IMR-90 (cell line): Measurements from ENCODE around the gene MAN1A2. TPM values are rescaled to one million over a fixed set of nuclear protein-coding genes. Genes with fewer than 3 reads are reported as not detected.
A peak's percentile ranks its signal among the peaks of the same experiment; 100 is the strongest.

Experiments used
- ATAC-seq: fragments of 200-7000 bp; cut with Tn5 transposase; 2 replicates; pipeline ENCODE4 v1.9.1; 2020; ENCODE audit warnings: low read depth, mild to moderate bottlenecking, moderate library complexity
- BruUV-seq: library from RNA; stranded (reverse); fragments of 400-500 nt; replicated peaks from 2 replicates; lab custom pipeline; 2021; lab: Mats Ljungman, UMichigan
- CTCF ChIA-PET: fragments of 300-600 bp; formaldehyde crosslinking; extraction: SDS; loops from one replicate; lab custom pipeline; 2021; ENCODE audit warnings: antibody characterized with exemption; lab: Yijun Ruan, JAX
- POLR2A ChIA-PET: fragments of 300-600 bp; sonication (Branson Sonifier 250); formaldehyde crosslinking; loops from one replicate; lab custom pipeline; 2022; ENCODE audit warnings: antibody characterized with exemption; ENCODE audit not compliant: unreplicated experiment; lab: Charles Lee
- DNase-seq: peaks from one replicate; pipeline ENCODE4 v3.0.0; 2013
- H2AFZ ChIP-seq: replicated peaks from 2 replicates; pipeline ENCODE3; 2013; ENCODE audit warnings: low read length, mild to moderate bottlenecking; ENCODE audit not compliant: poor library complexity
- H2AK5ac ChIP-seq: 2 replicates; pipeline ENCODE4 v1.6.1; 2013; ENCODE audit warnings: low read depth, low read length, inconsistent platforms
- H2AK9ac ChIP-seq: replicated peaks from 2 replicates; pipeline ENCODE3; 2013; ENCODE audit warnings: mild to moderate bottlenecking, low read depth, low read length, moderate library complexity; ENCODE audit not compliant: poor library complexity
- H2BK120ac ChIP-seq: 2 replicates; pipeline ENCODE4 v1.6.1; 2013; ENCODE audit warnings: low read depth, low read length, inconsistent platforms
- H2BK15ac ChIP-seq: 3 replicates; pipeline ENCODE4 v1.6.1; 2013; ENCODE audit warnings: low read depth, low read length, inconsistent platforms
- H2BK20ac ChIP-seq: 2 replicates; pipeline ENCODE4 v1.6.1; 2013; ENCODE audit warnings: low read depth, mild to moderate bottlenecking, inconsistent platforms, low read length, moderate library complexity
- H2BK5ac ChIP-seq: 2 replicates; pipeline ENCODE4 v1.6.1; 2013; ENCODE audit warnings: mild to moderate bottlenecking, low read depth, low read length, inconsistent platforms; ENCODE audit not compliant: poor library complexity, severe bottlenecking
- H3K14ac ChIP-seq: replicated peaks from 2 replicates; pipeline ENCODE4 v1.6.1; 2013; ENCODE audit warnings: low read depth, low read length, inconsistent platforms
- H3K18ac ChIP-seq: 2 replicates; pipeline ENCODE4 v1.6.1; 2013; ENCODE audit warnings: low read depth, low read length, control low read depth
- H3K23ac ChIP-seq: 2 replicates; pipeline ENCODE4 v1.6.1; 2013; ENCODE audit warnings: low read depth, low read length, inconsistent platforms
- H3K27ac ChIP-seq: 2 replicates; pipeline ENCODE4 v1.5.1; 2013; ENCODE audit warnings: mild to moderate bottlenecking, control low read depth, low read length; ENCODE audit not compliant: insufficient read depth
- H3K27me3 ChIP-seq: 2 replicates; pipeline ENCODE4 v1.6.1; 2013; ENCODE audit warnings: low read length; ENCODE audit not compliant: control insufficient read depth, insufficient read depth
- H3K36me3 ChIP-seq: 2 replicates; pipeline ENCODE4 v1.6.1; 2013; ENCODE audit warnings: low read length, mixed read lengths; ENCODE audit not compliant: control insufficient read depth, insufficient read depth
- H3K4ac ChIP-seq: 2 replicates; pipeline ENCODE4 v1.6.1; 2013; ENCODE audit warnings: low read depth, low read length, inconsistent platforms
- H3K4me1 ChIP-seq: 2 replicates; pipeline ENCODE4 v1.6.1; 2013; ENCODE audit warnings: low read length, mixed read lengths; ENCODE audit not compliant: control insufficient read depth, insufficient read depth
- H3K4me2 ChIP-seq: 2 replicates; pipeline ENCODE4 v1.6.1; 2013; ENCODE audit warnings: low read depth, mild to moderate bottlenecking, control low read depth, low read length, moderate library complexity
- H3K4me3 ChIP-seq: 2 replicates; pipeline ENCODE4 v1.5.1; 2013; ENCODE audit warnings: low read depth, mild to moderate bottlenecking, control low read depth, low read length, moderate library complexity; ENCODE audit not compliant: insufficient read depth
- H3K56ac ChIP-seq: 2 replicates; pipeline ENCODE4 v1.6.1; 2013; ENCODE audit warnings: low read length, inconsistent platforms; ENCODE audit not compliant: insufficient read depth; ENCODE audit errors: extremely low read depth
- H3K79me1 ChIP-seq, 2 experiments: 2 replicates each; pipeline ENCODE4 v1.6.1; 2013; ENCODE audit warnings: low read length in 2 of 2, inconsistent platforms in 1 of 2, low read depth in 1 of 2
- H3K9ac ChIP-seq: 2 replicates; pipeline ENCODE4 v1.6.1; 2013; ENCODE audit warnings: low read depth, low read length, control low read depth
- H3K9me1 ChIP-seq: 2 replicates; pipeline ENCODE4 v1.6.1; 2013; ENCODE audit warnings: low read length, inconsistent platforms; ENCODE audit not compliant: insufficient read depth
- H3K9me3 ChIP-seq: 2 replicates; pipeline ENCODE4 v1.6.1; 2013; ENCODE audit warnings: low read length; ENCODE audit not compliant: control insufficient read depth, insufficient read depth
- H4K20me1 ChIP-seq: 2 replicates; pipeline ENCODE4 v1.6.1; 2013; ENCODE audit warnings: low read length, inconsistent platforms; ENCODE audit not compliant: insufficient read depth
- H4K5ac ChIP-seq: 2 replicates; pipeline ENCODE4 v1.6.1; 2013; ENCODE audit warnings: mild to moderate bottlenecking, low read depth, low read length, control low read depth
- H4K8ac ChIP-seq, 2 experiments: 2 replicates each; pipeline ENCODE4 v1.6.1; 2013; ENCODE audit warnings: low read depth in 2 of 2, low read length in 2 of 2, control low read depth in 1 of 2, inconsistent platforms in 1 of 2
- H4K91ac ChIP-seq: 2 replicates; pipeline ENCODE4 v1.6.1; 2013; ENCODE audit warnings: low read depth, low read length, inconsistent platforms; ENCODE audit not compliant: insufficient read depth
- CEBPB ChIP-seq: IDR thresholded peaks from 2 replicates; pipeline ENCODE4 v1.6.1; 2012; ENCODE audit warnings: low read depth, low read length, improper control_type of control experiment
- MAFK ChIP-seq: IDR thresholded peaks from 2 replicates; pipeline ENCODE4 v1.6.1; 2012; ENCODE audit warnings: low read depth, low read length, improper control_type of control experiment
- dilution Hi-C: fragments of 300-500 bp; cut with HindIII; formaldehyde crosslinking; loops from one replicate; pipeline ENCODE4 v1.14.3; 2018; ENCODE audit warnings: low sequenced_read_pairs; ENCODE audit not compliant: unreplicated experiment
- in situ Hi-C: fragments of 300-500 bp; cut with MboI; formaldehyde crosslinking; loops from 3 replicates; pipeline ENCODE4 v1.14.3; 2019; ENCODE audit warnings: low sequenced_read_pairs, inconsistent platforms, mixed read lengths
- intact Hi-C: fragments of 100-400 bp; cut with micrococcal nuclease; formaldehyde crosslinking; loops from 2 replicates; pipeline ENCODE4 v1.10.0; 2022
- polyA plus RNA-seq, 3 experiments: library from polyadenylated mRNA; depleted of rRNA; stranded (reverse); fragments of >200 nt; gene quantifications; 2 replicates each; pipeline ENCODE4 v1.2.3, GENCODE V29; 2012; ENCODE audit warnings: low replicate concordance in 1 of 3
- total RNA-seq: library from RNA; depleted of rRNA; stranded (reverse); fragments of >200 nt; gene quantifications from 2 replicates; pipeline ENCODE4 v1.2.3, GENCODE V29; 2012

Gene MAN1A2
- total and polyA plus RNA-seq, 2 of the 4 experiments (the other 2 are of a cell fraction), result 12.4 to 29.4 TPM

GRCh38 chr1:117553471-117553870 is 186.2 kb downstream of the MAN1A2 start:
- DNase-seq, result no peak

More at GRCh38 chr1:117553471-117553870, 186.2 kb downstream of the MAN1A2 start:
- POLR2A ChIA-PET, result no interaction called here
- Histone ChIP-seq H3K4ac (no peak overlapping the region), H2BK120ac (no peak overlapping the region), H3K9me3 (no peaks in the 10 kb centered on the region), H3K9ac (no peak overlapping the region), H2AFZ (no peak overlapping the region), H3K56ac (no peak overlapping the region), H3K14ac (no peak overlapping the region), H3K4me2 (no peak overlapping the region), H3K4me1 (no peaks in the 10 kb centered on the region), H3K9me1 (peaks cover 6% of the 10 kb centered on the region; the same call in 1 of the 2 replicates), H4K91ac (no peak overlapping the region), H3K18ac (no peak overlapping the region), H2BK15ac (no peak overlapping the region), H3K4me3 (no peak overlapping the region), H4K20me1 (no peaks in the 10 kb centered on the region), H3K36me3 (no peaks in the 10 kb centered on the region), H4K8ac (no peak overlapping the region), H2BK20ac (no peak overlapping the region), H2AK9ac (no peak overlapping the region), H3K23ac (no peak overlapping the region), H3K79me1 (no peaks in the 10 kb centered on the region), H3K27me3 (peaks cover 9% of the 10 kb centered on the region), H2AK5ac (no peak overlapping the region), H4K5ac (no peak overlapping the region), H3K27ac (no peak overlapping the region), H2BK5ac (no peak overlapping the region)
- CTCF ChIA-PET, result no interaction called here
- ATAC-seq, result no peak
- intact Hi-C loops (no loop called here), in situ Hi-C loops (no loop called here), dilution Hi-C loops (no loop called here)
- BruUV-seq, result no TSS peak
- TF ChIP-seq MAFK, result peak; percentile 96
- no peak for TF ChIP-seq CEBPB
